Nephron progenitor cell (in vitro differentiated cells): ENCODE results near the gene IQGAP2.

ENCODE experiments used
- DNase-seq: peaks from one replicate; pipeline ENCODE4 v3.0.0; 2021
- H3K27ac Mint-ChIP-seq: 2 replicates; pipeline ENCODE4 v1.8.0; 2021; ENCODE audit warnings: mild to moderate bottlenecking, moderate library complexity, mixed read lengths
- H3K27me3 Mint-ChIP-seq: 2 replicates; pipeline ENCODE4 v1.8.0; 2021; ENCODE audit warnings: mild to moderate bottlenecking, low read depth, mixed read lengths; ENCODE audit not compliant: poor library complexity
- H3K36me3 Mint-ChIP-seq: 2 replicates; pipeline ENCODE4 v1.8.0; 2021; ENCODE audit warnings: low read depth, mixed read lengths
- H3K4me1 Mint-ChIP-seq: 2 replicates; pipeline ENCODE4 v1.8.0; 2021; ENCODE audit warnings: mixed read lengths
- H3K4me3 Mint-ChIP-seq: 2 replicates; pipeline ENCODE4 v1.8.0; 2021; ENCODE audit warnings: mild to moderate bottlenecking, moderate library complexity, mixed read lengths
- H3K9me3 Mint-ChIP-seq: 2 replicates; pipeline ENCODE4 v1.8.0; 2021; ENCODE audit warnings: mild to moderate bottlenecking, moderate library complexity, mixed read lengths
- TF ChIP-seq, protein P1 (sequence below): fragments of 200-600 bp; sonication (generic); IDR thresholded peaks from 2 replicates; pipeline ENCODE4 v1.5.0; 2021; ENCODE audit warnings: antibody characterized with exemption

Gene IQGAP2

GRCh38 chr5:76744632-76745031 is 341.5 kb downstream of the IQGAP2 start:
- Mint-ChIP-seq H3K36me3 (no peaks in the 10 kb centered on the region), H3K9me3 (no peaks in the 10 kb centered on the region), H3K4me1 (peaks cover 4% of the 10 kb centered on the region), H3K27me3 (no peaks in the 10 kb centered on the region), H3K4me3 (no peak overlapping the region), H3K27ac (no peak overlapping the region)
- DNase-seq = no peak
- TF ChIP-seq, protein P1, sequence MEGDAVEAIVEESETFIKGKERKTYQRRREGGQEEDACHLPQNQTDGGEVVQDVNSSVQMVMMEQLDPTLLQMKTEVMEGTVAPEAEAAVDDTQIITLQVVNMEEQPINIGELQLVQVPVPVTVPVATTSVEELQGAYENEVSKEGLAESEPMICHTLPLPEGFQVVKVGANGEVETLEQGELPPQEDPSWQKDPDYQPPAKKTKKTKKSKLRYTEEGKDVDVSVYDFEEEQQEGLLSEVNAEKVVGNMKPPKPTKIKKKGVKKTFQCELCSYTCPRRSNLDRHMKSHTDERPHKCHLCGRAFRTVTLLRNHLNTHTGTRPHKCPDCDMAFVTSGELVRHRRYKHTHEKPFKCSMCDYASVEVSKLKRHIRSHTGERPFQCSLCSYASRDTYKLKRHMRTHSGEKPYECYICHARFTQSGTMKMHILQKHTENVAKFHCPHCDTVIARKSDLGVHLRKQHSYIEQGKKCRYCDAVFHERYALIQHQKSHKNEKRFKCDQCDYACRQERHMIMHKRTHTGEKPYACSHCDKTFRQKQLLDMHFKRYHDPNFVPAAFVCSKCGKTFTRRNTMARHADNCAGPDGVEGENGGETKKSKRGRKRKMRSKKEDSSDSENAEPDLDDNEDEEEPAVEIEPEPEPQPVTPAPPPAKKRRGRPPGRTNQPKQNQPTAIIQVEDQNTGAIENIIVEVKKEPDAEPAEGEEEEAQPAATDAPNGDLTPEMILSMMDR = no peak

DNA sequence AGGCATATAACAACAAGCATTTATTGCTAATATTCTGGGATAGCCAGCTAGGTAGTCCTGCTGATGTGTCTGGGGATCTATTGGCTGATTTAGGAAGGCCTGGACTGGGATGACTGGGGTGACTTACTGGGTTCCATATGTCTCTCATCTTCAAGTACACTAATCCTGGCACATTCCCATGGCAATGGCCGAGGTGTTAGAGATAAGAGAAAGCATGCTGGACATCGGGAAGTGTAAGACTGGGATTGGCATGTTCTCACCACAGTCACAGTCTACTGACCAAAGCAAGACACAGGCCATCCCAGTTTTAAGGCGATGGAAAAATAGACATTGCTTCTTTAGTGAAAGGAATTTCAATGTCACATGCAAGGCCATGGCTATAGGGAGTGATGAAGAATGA is 342.6 kb downstream of the IQGAP2 start:
- no peak overlapping the region for H3K4me3 Mint-ChIP-seq
- TF ChIP-seq, protein P1 = no peak
- H3K27me3 Mint-ChIP-seq = peaks cover under 1% of the 10 kb centered on the region
- H3K4me1 Mint-ChIP-seq = peaks cover 4% of the 10 kb centered on the region
- no peaks in the 10 kb centered on the region for H3K36me3 Mint-ChIP-seq
- no peak for DNase-seq
- no peaks in the 10 kb centered on the region for H3K9me3 Mint-ChIP-seq
- H3K27ac Mint-ChIP-seq = no peak overlapping the region

DNA sequence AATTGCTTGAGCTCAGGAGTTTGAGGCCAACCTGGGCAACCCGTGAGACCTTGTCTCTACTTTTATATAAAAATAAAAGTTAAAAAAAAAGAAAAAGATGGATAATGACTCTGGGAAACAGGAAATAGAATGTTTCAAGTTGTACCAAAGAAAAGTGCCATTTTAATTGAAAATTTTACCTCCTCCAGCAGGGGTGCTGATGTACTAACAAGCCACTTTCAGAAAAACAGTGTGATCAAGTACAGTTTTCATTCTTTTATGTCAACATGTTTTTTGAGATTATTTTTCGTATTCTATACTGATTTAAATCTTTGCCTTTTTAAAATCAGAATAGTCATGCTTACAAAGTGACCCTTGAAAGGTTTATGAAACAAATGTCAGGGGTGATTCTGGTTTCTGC is 343.6 kb downstream of the IQGAP2 start:
- Mint-ChIP-seq H3K27me3 (peaks cover 4% of the 10 kb centered on the region), H3K27ac (no peak overlapping the region), H3K36me3 (no peaks in the 10 kb centered on the region), H3K4me3 (no peak overlapping the region), H3K4me1 (peaks cover 4% of the 10 kb centered on the region), H3K9me3 (no peaks in the 10 kb centered on the region)
- DNase-seq = no peak
- TF ChIP-seq, protein P1 = no peak

- peaks cover 4% of the 10 kb centered on the region for H3K4me1 Mint-ChIP-seq
- H3K9me3 Mint-ChIP-seq = no peaks in the 10 kb centered on the region
- no peaks in the 10 kb centered on the region for H3K36me3 Mint-ChIP-seq
- no peak overlapping the region for H3K27ac Mint-ChIP-seq
- TF ChIP-seq, protein P1 = no peak
- no peak for DNase-seq
- peaks cover 4% of the 10 kb centered on the region for H3K27me3 Mint-ChIP-seq
- no peak overlapping the region for H3K4me3 Mint-ChIP-seq
These were observed 344.6 kb downstream of the IQGAP2 start for GRCh38 chr5:76747706-76748105.

GRCh38 chr5:76751291-76751690 is 348.2 kb downstream of the IQGAP2 start:
- peaks cover 9% of the 10 kb centered on the region for H3K4me1 Mint-ChIP-seq
- no peak overlapping the region for H3K27ac Mint-ChIP-seq
- no peaks in the 10 kb centered on the region for H3K9me3 Mint-ChIP-seq
- no peak for DNase-seq
- peaks cover 4% of the 10 kb centered on the region for H3K27me3 Mint-ChIP-seq
- H3K4me3 Mint-ChIP-seq = no peak overlapping the region
- TF ChIP-seq, protein P1 = no peak
- H3K36me3 Mint-ChIP-seq = no peaks in the 10 kb centered on the region

DNA sequence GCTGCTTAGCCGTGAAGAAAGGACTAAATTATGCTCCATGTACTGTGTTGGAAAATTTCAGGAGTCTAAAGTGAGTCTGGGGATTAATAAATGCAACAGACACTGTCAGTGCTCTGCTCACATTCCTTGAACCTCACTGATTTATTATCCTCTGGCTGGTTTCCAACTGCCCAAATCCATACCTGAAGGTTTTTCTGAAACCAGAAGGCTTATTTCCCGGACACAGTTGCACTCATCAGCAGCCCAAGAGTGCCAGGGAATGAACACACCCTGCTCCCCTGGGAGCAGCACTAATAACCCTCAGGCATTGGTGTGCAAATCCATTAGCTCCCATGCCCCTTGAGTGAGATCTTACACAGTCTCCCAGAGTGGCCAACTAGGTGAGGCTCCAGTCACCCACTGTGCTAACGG is 351.6 kb downstream of the IQGAP2 start:
- TF ChIP-seq, protein P1 = no peak

More for the DNA sequence above, 351.6 kb downstream of the IQGAP2 start:
- Mint-ChIP-seq H3K4me3 (no peak overlapping the region), H3K36me3 (no peaks in the 10 kb centered on the region), H3K27me3 (peaks cover 4% of the 10 kb centered on the region), H3K4me1 (peaks cover 8% of the 10 kb centered on the region), H3K27ac (no peak overlapping the region), H3K9me3 (no peaks in the 10 kb centered on the region)
- no peak for DNase-seq
